ENCODE results near the gene SLX4IP. TPM values are rescaled to one million over a fixed set of nuclear protein-coding genes. Genes with fewer than 3 reads are reported as not detected.

SLX4IP gene
- total and polyA plus RNA-seq, 4 donors, result 1.2 to 9.5 (median 4.3) TPM

DNA sequence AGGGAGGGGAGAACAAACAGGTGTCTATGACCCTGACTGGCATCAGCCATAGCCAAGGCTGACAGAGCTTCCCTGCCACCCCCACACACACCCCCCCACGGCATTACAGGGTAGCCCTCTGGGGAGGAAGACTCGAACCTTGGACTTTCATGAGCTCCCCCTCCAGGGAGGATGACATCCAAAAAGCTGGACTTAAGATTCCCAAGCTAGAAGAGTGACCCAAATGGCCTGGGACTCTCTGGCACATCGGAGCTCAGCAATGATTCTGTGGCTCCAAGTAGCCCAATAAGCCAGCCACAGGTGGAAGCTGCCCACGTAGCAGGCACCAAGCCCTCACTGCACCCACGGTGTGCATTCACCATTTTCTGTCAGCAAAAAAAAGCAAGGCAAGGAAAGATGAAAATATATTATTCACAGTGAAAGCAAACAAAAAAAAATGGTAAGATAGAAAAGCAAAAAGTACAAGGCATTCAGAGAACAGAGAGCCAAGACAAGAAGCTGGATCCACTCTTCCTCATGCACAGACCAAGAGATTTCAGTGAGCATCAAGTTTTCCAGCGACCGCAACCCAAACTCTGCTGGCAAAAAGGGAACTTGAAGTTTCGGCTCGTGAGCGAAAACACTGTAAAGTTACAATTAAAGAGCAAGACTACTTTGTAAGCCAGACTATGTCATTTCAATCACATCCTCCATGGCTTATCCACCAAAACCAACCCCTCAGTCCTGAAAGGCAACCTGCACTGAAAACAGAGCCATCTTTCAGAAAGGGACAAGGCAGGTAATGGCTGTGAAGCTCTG, 227.8 kb downstream of the SLX4IP start:
- Histone ChIP-seq H3K9me3 (ENCODE audit: control insufficient read depth in 4 of 4, insufficient read depth in 3 of 4, low read length in 3 of 4) (no peaks in the 10 kb centered on the region), H3K27ac (ENCODE audit: low read depth in 1 of 2, low read length in 1 of 2) (peak overlapping the region in 1 of 2 donors; percentile 21), H3K4me3 (no peak overlapping the region), H3K4me1 (ENCODE audit: control insufficient read depth in 5 of 5, insufficient read depth in 5 of 5, low read length in 5 of 5) (peaks cover 6 to 35% (median 19%) of the 10 kb centered on the region in 5 donors), H3K9ac (ENCODE audit: insufficient read depth in 1 of 2, low read length in 2 of 2) (no peak overlapping the region), H3K27me3 (ENCODE audit: control insufficient read depth in 3 of 3, insufficient read depth in 3 of 3, low read length in 2 of 3) (no peaks in the 10 kb centered on the region), H3K36me3 (ENCODE audit: control insufficient read depth in 4 of 4, insufficient read depth in 4 of 4, low read length in 4 of 4) (peaks cover 0 to 44% (median 36%) of the 10 kb centered on the region in 4 donors)
- TF ChIP-seq, protein P1, sequence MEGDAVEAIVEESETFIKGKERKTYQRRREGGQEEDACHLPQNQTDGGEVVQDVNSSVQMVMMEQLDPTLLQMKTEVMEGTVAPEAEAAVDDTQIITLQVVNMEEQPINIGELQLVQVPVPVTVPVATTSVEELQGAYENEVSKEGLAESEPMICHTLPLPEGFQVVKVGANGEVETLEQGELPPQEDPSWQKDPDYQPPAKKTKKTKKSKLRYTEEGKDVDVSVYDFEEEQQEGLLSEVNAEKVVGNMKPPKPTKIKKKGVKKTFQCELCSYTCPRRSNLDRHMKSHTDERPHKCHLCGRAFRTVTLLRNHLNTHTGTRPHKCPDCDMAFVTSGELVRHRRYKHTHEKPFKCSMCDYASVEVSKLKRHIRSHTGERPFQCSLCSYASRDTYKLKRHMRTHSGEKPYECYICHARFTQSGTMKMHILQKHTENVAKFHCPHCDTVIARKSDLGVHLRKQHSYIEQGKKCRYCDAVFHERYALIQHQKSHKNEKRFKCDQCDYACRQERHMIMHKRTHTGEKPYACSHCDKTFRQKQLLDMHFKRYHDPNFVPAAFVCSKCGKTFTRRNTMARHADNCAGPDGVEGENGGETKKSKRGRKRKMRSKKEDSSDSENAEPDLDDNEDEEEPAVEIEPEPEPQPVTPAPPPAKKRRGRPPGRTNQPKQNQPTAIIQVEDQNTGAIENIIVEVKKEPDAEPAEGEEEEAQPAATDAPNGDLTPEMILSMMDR (IDR thresholded peaks at IDR 0.05; ENCODE audit: control extremely low read depth, extremely low read depth), result no peak
- ATAC-seq (ENCODE audit: insufficient read depth, low FRiP score) (no peak), DNase-seq (no peak)
- WGBS, 2 donors, result 72 to 76% methylated on average over 10 of the region's 10 CpGs

DNA sequence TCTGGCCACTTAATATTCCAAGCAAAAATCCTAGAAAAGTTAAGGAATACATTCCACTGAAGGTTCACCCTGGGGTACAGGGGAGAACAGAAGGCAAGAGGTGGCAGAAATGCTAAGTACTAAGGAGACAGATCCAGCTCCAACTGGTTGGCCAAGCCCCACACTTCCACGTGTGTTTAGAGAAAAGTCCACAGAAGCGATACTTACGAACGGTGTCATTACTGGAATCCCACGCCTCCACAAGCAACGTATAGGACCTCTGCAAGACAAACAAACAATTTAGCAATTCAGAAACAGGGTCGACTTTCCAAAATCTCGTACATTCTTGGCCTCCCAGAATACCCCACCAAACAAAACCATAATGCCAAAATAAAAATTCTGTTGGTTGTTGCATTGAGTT, 228.7 kb downstream of the SLX4IP start:
- Histone ChIP-seq H3K36me3 (ENCODE audit: control insufficient read depth in 4 of 4, insufficient read depth in 4 of 4, low read length in 4 of 4) (peaks cover 0 to 44% (median 29%) of the 10 kb centered on the region in 4 donors), H3K4me1 (ENCODE audit: control insufficient read depth in 5 of 5, insufficient read depth in 5 of 5, low read length in 5 of 5) (peaks cover 9 to 35% (median 19%) of the 10 kb centered on the region in 5 donors), H3K4me3 (no peak overlapping the region), H3K27me3 (ENCODE audit: control insufficient read depth in 3 of 3, insufficient read depth in 3 of 3, low read length in 2 of 3) (no peaks in the 10 kb centered on the region), H3K27ac (ENCODE audit: low read depth in 1 of 2, low read length in 1 of 2) (peak overlapping the region in 1 of 2 donors; percentile 28), H3K9me3 (ENCODE audit: control insufficient read depth in 4 of 4, insufficient read depth in 3 of 4, low read length in 3 of 4) (no peaks in the 10 kb centered on the region), H3K9ac (ENCODE audit: insufficient read depth in 1 of 2, low read length in 2 of 2) (no peak overlapping the region)
- DNase-seq (no peak), ATAC-seq (ENCODE audit: insufficient read depth, low FRiP score) (no peak)
- TF ChIP-seq, protein P1 (IDR thresholded peaks at IDR 0.05; ENCODE audit: control extremely low read depth, extremely low read depth), result no peak
- WGBS, 2 donors, result 81% methylated on average over 8 of the region's 8 CpGs

DNA sequence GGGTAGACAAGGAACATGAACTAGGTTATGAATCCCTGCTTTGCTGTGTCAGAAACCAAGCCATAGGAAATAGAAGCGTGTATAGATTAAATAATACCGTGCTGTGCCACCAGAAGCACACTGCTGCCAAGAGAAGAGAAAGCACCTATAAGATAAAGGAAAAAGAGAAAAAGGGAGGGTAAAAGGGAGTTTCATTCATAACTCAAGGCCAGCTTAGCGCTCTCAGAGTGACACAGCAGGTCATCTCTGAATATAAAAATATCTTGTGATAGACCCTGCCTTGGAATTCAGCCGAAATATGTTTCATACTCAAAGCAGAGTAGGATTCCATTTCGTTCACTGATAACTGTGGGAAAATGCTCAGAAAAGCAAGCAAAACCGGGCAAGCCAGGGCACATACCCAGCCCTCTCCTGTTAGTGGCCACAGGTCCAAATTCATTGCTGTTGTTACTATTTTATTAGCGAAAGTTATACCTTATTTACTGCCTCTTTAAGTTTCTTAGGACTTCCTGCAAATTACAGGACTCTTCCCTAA, 230.0 kb downstream of the SLX4IP start:
- Histone ChIP-seq H3K27me3 (ENCODE audit: control insufficient read depth in 3 of 3, insufficient read depth in 3 of 3, low read length in 2 of 3) (no peaks in the 10 kb centered on the region), H3K27ac (ENCODE audit: low read depth in 1 of 2, low read length in 1 of 2) (no peak overlapping the region), H3K4me3 (no peak overlapping the region), H3K4me1 (ENCODE audit: control insufficient read depth in 5 of 5, insufficient read depth in 5 of 5, low read length in 5 of 5) (peaks cover 11 to 40% (median 21%) of the 10 kb centered on the region in 5 donors), H3K9me3 (ENCODE audit: control insufficient read depth in 4 of 4, insufficient read depth in 3 of 4, low read length in 3 of 4) (no peaks in the 10 kb centered on the region), H3K36me3 (ENCODE audit: control insufficient read depth in 4 of 4, insufficient read depth in 4 of 4, low read length in 4 of 4) (peaks cover 0 to 46% (median 30%) of the 10 kb centered on the region in 4 donors), H3K9ac (ENCODE audit: insufficient read depth in 1 of 2, low read length in 2 of 2) (no peak overlapping the region)
- peak in 1 of 3 donors; percentile 39 for DNase-seq
- ATAC-seq (ENCODE audit: insufficient read depth, low FRiP score), result no peak
- 55 to 72% methylated on average over 7 of the region's 7 CpGs for WGBS, 2 donors
- TF ChIP-seq, protein P1 (IDR thresholded peaks at IDR 0.05; ENCODE audit: control extremely low read depth, extremely low read depth), result no peak
